GM12864 (cell line): ENCODE results near the gene APEX1.

Experiments
- DNase-seq: peaks from one replicate; pipeline ENCODE4 v3.0.0-alpha.2; 2011; ENCODE audit warnings: low read depth
- H3K4me3 ChIP-seq: 2 replicates; pipeline ENCODE4 v1.5.1; 2011; ENCODE audit warnings: mild to moderate bottlenecking, low read depth, low read length, control low read depth
- TF ChIP-seq, protein P1 (sequence below): IDR thresholded peaks from 2 replicates; pipeline ENCODE4 v1.5.1; 2011; ENCODE audit warnings: low read depth, mild to moderate bottlenecking, moderate library complexity, low read length, control low read depth, inconsistent platforms; ENCODE audit errors: missing control alignments

APEX1 gene

DNA sequence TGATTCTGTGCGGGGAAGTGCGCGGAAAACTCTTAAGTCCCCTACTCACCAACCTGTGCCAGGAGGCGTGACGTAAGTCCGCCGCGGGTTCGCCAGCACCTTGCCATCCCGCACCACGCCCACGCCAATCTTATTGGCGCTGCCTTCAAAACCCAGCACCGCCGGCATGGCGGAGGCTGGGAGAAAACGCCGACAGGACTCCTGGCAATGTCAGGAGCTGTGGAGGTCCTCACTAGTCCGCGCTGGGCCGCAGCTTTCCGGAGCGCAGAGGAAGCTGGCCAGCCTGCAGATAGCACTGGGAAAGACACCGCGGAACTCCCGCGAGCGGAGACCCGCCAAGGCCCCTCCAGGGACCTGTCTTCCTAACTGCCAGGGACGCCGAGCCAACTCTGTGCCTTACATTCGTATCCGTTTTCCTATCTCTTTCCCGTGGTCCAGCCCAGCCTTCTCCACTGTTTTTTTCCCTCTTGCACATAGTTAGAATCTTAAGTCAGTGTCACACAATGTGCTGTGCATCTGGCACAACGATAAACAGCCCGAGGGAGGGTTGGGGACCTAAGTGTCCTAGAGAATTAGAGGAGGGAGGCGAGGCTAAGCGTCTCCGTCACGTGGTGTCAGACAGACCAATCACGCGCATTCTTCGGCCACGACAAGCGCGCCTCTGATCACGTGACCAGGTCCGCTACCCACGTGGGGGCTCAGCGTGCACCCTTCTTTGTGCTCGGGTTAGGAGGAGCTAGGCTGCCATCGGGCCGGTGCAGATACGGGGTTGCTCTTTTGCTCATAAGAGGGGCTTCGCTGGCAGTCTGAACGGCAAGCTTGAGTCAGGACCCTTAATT lies at the start of gene APEX1, which contains the start of gene OSGEP:
TSS of gene APEX1 (plus strand) at position 711 of the 839 bp plus-strand sequence. CDS start 420 bp downstream, outside the sequence.
TSS of gene OSGEP (minus strand) at position 297 of the 839 bp plus-strand sequence. CDS start at position 168, 129 bp downstream.
- TF ChIP-seq, protein P1, sequence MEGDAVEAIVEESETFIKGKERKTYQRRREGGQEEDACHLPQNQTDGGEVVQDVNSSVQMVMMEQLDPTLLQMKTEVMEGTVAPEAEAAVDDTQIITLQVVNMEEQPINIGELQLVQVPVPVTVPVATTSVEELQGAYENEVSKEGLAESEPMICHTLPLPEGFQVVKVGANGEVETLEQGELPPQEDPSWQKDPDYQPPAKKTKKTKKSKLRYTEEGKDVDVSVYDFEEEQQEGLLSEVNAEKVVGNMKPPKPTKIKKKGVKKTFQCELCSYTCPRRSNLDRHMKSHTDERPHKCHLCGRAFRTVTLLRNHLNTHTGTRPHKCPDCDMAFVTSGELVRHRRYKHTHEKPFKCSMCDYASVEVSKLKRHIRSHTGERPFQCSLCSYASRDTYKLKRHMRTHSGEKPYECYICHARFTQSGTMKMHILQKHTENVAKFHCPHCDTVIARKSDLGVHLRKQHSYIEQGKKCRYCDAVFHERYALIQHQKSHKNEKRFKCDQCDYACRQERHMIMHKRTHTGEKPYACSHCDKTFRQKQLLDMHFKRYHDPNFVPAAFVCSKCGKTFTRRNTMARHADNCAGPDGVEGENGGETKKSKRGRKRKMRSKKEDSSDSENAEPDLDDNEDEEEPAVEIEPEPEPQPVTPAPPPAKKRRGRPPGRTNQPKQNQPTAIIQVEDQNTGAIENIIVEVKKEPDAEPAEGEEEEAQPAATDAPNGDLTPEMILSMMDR: no peak
- DNase-seq: peak; percentile 99
- peak within 1 kb of the TSS; percentile 78 for H3K4me3 ChIP-seq

DNA sequence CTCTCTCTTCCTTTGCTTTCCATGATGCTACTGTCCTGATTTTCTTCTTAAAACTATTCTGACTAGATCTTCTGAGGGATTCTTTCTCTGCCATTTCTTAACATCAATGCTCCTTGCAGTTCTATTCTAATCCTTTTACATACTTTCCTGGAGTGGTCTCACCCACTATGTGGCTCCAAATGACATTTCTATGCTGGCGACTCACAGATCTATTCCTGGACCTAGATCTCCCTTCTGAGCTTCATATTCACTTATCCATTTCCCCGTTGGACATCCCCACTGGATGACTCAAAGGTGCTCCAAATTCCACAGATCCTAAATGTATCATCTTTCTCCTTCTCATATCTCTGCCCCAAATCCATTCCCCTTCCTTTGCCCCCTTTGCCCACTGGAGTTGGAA lies 45.8 kb upstream of the APEX1 start:
- TF ChIP-seq, protein P1: no peak
- no peak overlapping the region for H3K4me3 ChIP-seq
- DNase-seq: no peak

DNA sequence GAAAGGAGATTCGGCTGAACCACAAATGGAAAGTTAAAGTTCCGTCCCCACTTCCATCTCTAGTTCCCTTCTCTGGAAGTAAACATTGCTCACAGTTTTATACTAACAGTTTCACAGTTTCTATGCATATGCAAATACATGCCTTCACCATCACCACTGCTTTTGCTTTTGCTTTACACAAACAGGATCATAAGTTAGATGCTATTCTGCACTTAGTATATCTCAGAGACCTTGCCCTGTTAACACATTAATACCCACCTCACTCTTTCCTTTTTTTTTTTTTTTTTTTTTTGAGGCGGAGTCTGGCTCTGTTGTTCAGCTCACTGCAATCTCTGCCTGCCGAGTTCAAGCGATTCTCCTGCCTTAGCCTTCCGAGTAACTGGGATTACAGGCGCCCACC lies 42.6 kb upstream of the APEX1 start:
- H3K4me3 ChIP-seq: peak overlapping the region; percentile 83
- TF ChIP-seq, protein P1: no peak
- DNase-seq: no peak

DNA sequence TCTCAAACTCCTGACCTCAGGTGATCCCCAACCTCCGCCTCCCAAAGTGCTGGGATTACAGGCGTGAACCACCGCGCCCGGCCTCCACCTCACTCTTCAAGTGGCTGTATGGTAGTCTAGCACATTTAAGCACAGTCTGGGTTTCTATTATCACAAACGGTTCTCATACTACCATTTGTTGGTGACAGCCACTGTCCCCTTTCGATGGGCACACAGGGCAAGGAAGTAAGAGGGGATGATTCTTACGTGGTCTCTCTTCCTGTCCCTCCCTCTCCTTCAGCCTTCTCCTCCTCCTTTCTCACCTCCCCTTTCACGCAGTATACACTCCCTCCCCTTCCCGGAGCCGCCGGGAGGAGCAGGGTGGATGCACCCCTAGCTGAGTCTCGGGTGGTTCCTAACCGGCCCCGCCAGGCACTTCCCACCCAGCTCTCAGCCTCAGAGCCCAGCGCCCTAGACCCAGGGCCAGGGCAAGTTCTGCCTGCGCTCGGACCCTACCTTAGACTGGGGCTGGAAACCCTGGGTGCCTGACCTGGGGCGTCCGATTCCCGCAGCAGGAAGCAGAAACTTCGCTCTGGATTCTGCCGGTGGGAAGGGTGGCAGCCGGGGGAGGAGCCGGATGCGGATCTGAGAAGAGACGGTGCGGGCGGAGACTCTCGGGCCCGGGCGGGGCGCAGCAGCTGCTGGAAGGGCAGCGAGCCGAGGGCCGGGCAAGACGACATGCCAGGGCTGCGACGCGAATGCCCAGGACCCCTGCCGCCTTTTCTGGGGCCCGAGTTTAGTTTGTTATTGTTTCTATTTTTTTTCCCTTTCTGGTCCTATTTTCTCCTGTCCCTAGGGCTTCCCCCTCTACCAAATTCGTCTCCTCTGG lies 41.9 kb upstream of the APEX1 start, which contains the start of gene TEP1:
TSS of gene TEP1 (minus strand) at position 626 of the 868 bp plus-strand sequence. CDS start 5,062 bp downstream, outside the sequence.
- DNase-seq: no peak
- TF ChIP-seq, protein P1: no peak
- peak within 1 kb of the TSS; percentile 83 for H3K4me3 ChIP-seq

DNA sequence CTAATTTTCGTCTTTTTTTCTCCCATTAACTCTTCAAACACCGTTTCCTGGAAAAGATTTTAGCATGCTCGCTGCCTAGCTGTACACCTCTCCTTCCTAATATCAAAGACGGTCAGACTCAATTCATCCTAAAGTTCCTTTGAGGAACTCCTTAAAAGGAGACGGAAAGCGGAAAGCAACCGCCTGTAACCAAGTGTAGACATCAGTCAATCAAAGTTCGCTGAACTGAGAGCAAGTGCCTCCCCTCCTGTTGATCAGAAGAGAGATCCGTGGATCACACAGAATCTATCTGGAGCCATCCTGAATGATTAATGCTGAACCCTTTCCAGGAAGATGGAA lies 41.3 kb upstream of the APEX1 start:
- TF ChIP-seq, protein P1: no peak
- DNase-seq: no peak
- peak overlapping the region; percentile 83 for H3K4me3 ChIP-seq

DNA sequence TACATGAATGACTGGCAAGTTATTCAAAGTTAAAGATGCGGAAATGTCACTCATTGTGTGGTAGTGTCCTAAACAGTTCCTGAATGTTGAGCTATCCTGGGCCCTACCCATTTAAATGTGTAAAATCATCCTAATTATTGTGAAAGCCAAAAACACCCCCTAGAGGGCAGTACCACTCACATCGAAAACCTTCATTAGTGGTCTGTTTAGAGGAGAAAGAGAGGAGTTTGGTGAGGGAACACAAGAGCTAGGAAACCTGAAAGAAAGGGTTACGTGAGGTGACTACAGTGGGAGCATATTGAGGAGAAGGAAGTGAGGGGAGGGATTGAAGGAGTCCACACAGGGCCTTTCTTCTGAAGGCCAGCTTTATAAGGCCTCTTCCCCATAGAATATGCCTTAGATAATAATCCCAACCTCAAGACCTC lies 39.2 kb upstream of the APEX1 start:
- H3K4me3 ChIP-seq: no peak overlapping the region
- DNase-seq: no peak
- TF ChIP-seq, protein P1: peak; percentile 64
